SKM-1 (cell line): Measurements from ENCODE around the gene GOLGA6L10.
"Not testable (repeated sequence)": the region's sequence is repeated elsewhere in the genome, so short reads cannot be mapped to it uniquely, and the experiment has no call there.

ENCODE experiments used
- DNase-seq: peaks from one replicate; lab custom pipeline; 2025; ENCODE audit not compliant: unreplicated experiment; lab: John Stamatoyannopoulos, UW

The GOLGA6L10 gene

DNA sequence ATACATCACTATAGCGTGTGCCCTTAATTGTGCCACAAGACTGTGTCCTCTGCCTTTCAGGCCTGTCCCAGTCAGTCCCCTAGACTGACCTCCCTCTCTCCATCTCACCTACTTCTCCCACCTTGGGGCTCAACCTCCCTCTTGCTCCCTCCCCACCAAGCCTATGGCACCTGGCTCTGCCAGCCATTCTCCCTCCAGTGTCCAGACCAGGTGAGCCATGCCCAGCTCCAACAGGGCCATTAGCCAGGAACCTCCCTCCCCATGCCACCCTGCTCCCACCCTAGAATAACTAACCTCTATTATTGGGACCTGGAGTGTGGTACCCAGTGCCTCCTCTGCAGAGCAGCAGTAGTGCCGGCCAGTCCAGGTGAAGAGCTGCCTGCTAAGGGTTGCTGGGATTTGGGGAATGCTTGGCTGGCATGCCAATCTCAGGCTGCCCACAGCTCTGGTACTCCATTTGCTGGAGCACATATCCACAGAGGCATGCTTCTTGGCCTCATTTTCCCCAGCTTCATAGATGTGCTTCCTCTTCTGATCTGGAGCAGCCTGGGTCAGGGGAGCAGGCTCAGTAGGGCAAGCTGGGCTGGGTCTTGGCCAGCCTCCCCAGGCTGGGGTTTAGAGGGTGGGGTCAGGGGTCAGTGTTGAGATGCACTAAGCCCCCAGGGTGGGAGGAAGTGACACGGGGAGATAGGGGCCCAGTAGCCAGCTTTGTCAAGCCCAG lies 47.8 kb downstream of the GOLGA6L10 start:
- no peak for DNase-seq

DNA sequence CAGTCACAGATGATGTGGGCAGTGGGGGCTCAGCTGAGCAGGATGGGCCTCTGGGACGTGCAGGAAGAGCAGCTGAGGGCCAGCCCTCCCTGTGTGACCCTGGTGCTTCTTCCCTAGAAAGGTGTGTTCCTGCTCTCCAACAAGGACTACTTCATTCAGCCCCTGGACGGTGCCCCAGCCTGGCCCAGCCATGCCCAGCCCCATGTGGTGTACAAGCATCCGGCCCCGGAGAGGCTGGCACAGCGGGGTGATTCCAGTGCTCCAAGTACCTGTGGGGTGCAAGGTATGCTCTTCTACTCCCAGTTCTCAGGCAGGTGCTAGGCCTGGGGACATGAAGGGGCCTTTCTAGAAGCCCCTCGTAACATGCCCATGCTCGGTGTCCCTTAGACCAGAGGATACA lies 48.4 kb downstream of the GOLGA6L10 start:
- DNase-seq: no peak

DNA sequence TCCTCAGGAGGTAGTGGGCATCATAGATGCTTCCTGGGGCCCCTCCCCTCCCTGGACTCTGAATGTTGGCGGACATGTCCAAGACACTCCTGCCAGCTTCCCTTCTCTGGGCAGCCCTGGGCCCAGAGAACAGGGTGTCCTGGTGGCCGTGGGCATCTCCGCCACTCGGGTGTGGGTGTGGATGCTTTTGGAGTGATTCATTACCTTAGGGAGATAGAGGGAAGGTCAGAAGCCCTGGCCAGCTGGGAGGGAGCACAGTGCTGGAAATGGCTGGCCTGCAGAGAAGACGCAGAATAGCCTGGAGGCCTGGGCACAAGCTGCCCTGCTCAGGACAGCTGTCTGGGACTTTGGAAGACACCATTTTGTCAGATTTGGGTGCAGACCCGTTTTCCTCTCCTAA lies 48.9 kb downstream of the GOLGA6L10 start:
- not testable (repeated sequence) for DNase-seq

DNA sequence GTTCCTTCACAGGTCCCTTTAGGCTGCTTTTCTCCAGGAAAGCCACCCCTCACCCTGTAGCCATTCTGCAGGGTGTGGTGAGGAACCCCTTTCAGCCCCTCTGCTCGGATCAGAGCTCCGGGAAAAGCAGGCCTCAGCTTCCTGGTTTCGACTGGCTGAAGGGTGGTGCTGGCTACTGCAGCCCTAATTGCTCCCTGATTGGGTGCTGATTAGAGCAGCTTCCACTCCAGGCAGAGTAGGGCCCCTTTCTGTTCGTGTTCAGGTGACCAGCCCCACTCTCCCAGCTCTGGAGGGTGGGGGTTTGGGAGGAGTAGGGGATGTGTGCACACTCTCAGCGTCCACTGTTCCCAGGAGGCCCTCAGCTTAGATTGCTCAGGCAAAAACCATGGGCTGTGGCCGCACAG lies 49.8 kb downstream of the GOLGA6L10 start:
- DNase-seq: not testable (repeated sequence)

DNA sequence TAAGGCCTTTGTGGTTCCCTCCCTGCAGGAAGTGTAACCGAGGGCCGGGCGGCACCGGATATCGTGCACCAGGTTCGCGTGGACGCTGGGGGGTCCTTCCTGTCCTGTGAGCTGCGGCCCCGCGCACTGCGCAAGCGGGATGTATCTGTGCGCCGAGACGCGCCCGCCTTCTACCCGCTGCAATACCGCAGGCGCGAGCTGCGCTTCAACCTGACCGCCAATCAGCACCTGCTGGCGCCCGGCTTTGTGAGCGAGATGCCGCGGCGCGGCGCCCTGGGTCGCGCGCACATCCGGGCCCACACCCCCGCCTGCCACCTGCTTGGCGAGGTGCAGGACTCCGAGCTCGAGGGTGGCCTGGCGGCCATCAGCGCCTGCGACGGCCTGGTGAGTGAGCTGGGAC lies 50.8 kb downstream of the GOLGA6L10 start:
- DNase-seq: no peak

DNA sequence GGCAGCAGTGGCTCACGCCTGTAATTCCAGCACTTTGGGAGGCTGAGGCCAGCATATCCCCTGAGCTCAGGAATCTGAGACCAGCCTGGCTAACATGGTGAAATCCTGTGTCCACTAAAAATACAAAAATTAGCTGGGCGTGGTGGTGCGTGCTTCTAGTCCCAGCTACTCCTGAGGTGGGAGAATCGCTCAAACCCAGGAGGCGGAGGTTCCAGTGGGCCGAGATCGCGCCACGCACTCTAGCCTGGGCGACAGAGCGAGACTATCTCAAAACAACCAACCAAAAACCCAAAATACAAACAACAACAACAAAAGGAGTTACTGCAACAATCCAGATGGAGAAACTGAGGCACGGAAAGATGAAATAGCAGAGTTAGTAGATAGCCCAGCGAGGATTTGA lies 51.2 kb downstream of the GOLGA6L10 start:
- no peak for DNase-seq

DNA sequence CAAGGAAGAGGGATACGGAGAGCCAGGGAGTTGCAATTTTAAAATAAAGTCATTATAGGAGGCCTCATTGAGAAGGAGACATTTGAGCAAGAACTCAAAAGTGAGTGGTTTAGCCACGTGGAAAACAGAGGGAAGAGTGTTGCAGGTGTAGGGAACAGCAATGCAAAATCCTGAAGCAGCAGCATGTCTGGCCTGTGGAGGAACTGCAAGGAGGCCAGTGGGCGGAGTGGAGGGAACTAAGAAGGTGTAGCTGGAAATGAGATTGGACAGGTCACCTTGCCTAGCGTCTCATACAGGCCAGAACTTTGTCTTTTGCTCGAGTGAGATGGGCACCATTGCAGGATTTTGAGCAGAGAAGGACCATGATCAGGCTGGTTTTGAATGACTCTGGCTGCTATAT lies 51.7 kb downstream of the GOLGA6L10 start:
- DNase-seq: no peak

DNA sequence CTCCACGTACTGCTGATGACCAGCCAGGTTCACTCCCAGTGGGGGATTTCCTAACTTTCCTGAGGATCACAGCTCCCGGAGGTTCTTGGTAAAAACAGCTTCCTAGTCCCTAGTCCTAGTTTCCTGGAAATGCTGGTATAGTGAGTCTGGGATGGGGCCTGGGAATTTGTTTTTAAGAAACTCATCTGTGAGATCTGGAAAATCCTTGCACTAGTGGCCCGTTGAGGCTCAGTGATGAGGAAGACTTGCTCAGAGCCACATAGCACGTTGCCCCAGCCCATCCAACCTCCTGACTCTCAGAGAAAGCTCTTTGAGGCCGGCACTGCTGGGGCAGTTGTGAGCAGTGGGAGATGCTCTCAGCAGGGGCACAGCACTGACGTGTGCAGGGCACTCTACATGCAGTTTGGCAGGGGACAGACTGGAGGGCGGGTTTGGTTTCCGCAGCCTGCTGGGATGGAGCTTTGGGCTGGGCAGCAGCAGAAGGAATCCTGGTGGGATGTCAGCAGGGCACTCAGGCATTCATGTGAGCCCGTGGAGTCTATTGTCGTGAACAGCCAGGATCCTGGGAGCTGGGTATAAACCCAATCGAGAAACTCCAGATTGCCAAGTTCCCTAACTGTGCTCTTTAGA lies 55.1 kb downstream of the GOLGA6L10 start:
- no peak for DNase-seq

DNA sequence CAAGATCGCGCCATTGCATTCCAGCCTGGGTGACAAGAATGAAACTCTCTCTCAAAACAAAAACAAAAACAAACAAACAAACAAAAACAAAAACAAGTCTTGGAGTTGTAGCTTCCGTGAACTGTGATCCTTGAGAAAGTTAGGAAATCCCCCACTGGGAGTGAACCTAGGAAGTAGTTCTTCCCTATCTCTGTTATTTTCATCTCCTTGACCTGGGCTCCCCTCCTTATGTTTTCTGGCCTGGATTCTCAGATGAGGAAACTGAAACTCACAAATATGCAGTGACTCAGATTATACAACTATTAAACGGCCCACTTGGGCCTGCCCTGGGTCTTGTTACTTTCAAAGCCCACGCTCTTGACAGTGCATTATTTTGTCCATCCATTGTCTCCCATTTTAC lies 57.0 kb downstream of the GOLGA6L10 start:
- no peak for DNase-seq
